ENCODE data around the gene CAMK1D.
A peak's percentile ranks its signal among the peaks of the same experiment; 100 is the strongest.

DNA sequence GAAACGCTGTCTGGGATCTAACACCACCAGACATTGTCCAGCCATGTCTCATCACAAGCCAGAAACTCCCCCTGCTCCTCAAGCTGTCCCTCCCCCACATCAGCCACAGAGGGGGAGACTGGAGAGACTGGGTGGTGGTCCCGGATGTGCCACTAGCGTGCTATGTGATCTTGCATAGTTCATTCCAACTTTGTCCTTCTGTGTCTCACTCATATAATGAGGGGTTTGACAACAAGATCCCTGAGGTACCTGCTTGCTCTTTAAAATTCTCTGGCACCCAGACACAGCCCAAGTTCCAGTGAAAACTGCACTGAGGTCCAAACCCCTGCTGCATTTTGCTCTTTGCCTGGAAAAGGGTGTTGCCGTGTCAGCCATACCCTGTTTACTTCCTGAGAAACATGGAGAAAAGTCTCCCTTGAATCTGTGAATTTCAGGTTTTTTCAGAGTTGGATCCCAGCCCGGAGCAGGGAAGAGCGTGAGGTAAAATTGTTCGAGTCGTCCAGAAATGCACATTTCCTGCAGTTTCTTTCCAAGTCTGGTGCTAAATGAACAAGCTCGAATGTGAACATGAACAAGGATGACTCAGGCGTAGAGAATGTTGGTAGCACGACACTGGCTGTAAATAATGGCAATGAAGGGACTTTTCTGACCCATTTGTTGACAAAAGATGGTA lies 495.6 kb downstream of the CAMK1D start:
- TF ChIP-seq EP300 (IDR thresholded peaks at IDR 0.05; ENCODE audit: borderline replicate concordance in 1 of 2, low read depth in 1 of 2, low read length in 1 of 2) (no peak), GABPA (IDR thresholded peaks at IDR 0.05; ENCODE audit: low read depth) (no peak), RAD21 (IDR thresholded peaks at IDR 0.05; ENCODE audit: low read length) (no peak), TCF12 (IDR thresholded peaks at IDR 0.05) (peak; percentile 25; the same call in 1 of the 2 replicates), FOXM1 (IDR thresholded peaks at IDR 0.05; ENCODE audit: low read depth) (no peak)
- TF ChIP-seq, protein P1, sequence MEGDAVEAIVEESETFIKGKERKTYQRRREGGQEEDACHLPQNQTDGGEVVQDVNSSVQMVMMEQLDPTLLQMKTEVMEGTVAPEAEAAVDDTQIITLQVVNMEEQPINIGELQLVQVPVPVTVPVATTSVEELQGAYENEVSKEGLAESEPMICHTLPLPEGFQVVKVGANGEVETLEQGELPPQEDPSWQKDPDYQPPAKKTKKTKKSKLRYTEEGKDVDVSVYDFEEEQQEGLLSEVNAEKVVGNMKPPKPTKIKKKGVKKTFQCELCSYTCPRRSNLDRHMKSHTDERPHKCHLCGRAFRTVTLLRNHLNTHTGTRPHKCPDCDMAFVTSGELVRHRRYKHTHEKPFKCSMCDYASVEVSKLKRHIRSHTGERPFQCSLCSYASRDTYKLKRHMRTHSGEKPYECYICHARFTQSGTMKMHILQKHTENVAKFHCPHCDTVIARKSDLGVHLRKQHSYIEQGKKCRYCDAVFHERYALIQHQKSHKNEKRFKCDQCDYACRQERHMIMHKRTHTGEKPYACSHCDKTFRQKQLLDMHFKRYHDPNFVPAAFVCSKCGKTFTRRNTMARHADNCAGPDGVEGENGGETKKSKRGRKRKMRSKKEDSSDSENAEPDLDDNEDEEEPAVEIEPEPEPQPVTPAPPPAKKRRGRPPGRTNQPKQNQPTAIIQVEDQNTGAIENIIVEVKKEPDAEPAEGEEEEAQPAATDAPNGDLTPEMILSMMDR (IDR thresholded peaks at IDR 0.05): no peak
- TF ChIP-seq, protein P2, sequence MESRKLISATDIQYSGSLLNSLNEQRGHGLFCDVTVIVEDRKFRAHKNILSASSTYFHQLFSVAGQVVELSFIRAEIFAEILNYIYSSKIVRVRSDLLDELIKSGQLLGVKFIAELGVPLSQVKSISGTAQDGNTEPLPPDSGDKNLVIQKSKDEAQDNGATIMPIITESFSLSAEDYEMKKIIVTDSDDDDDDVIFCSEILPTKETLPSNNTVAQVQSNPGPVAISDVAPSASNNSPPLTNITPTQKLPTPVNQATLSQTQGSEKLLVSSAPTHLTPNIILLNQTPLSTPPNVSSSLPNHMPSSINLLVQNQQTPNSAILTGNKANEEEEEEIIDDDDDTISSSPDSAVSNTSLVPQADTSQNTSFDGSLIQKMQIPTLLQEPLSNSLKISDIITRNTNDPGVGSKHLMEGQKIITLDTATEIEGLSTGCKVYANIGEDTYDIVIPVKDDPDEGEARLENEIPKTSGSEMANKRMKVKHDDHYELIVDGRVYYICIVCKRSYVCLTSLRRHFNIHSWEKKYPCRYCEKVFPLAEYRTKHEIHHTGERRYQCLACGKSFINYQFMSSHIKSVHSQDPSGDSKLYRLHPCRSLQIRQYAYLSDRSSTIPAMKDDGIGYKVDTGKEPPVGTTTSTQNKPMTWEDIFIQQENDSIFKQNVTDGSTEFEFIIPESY (IDR thresholded peaks at IDR 0.05; ENCODE audit: borderline replicate concordance, low read depth): no peak

All from SK-N-SH (cell line).